ENCODE results near the gene TUBGCP3. TPM values are rescaled to one million over a fixed set of nuclear protein-coding genes. Genes with fewer than 3 reads are reported as not detected.

TUBGCP3 gene
- polyA plus RNA-seq, 1 experiment: 15.7 TPM

- TF ChIP-seq, protein P1, sequence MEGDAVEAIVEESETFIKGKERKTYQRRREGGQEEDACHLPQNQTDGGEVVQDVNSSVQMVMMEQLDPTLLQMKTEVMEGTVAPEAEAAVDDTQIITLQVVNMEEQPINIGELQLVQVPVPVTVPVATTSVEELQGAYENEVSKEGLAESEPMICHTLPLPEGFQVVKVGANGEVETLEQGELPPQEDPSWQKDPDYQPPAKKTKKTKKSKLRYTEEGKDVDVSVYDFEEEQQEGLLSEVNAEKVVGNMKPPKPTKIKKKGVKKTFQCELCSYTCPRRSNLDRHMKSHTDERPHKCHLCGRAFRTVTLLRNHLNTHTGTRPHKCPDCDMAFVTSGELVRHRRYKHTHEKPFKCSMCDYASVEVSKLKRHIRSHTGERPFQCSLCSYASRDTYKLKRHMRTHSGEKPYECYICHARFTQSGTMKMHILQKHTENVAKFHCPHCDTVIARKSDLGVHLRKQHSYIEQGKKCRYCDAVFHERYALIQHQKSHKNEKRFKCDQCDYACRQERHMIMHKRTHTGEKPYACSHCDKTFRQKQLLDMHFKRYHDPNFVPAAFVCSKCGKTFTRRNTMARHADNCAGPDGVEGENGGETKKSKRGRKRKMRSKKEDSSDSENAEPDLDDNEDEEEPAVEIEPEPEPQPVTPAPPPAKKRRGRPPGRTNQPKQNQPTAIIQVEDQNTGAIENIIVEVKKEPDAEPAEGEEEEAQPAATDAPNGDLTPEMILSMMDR (IDR thresholded peaks at IDR 0.05; ENCODE audit: insufficient read depth, low read depth, low read length): no peak
- Histone ChIP-seq H3K4me3 (ENCODE audit: low read depth, low read length) (no peak overlapping the region), H3K27me3 (ENCODE audit: control insufficient read depth, insufficient read depth, low read length) (no peaks in the 10 kb centered on the region; the same call in 1 of the 2 replicates), H3K36me3 (ENCODE audit: control insufficient read depth, insufficient read depth, low read length) (no peaks in the 10 kb centered on the region)
- DNase-seq (ENCODE audit: low read depth): no peak
- ChIA-PET POLR2A (no interaction called here), CTCF (interaction anchor here (0.6 to 3.0 kb wide), 9 partner anchors 9 to 972 kb away, joined by 3 to 20 read pairs (median 3); no protein-coding TSS in a partner anchor)
These were observed 143.2 kb downstream of the TUBGCP3 start for GRCh38 chr13:112444416-112445399.

DNA sequence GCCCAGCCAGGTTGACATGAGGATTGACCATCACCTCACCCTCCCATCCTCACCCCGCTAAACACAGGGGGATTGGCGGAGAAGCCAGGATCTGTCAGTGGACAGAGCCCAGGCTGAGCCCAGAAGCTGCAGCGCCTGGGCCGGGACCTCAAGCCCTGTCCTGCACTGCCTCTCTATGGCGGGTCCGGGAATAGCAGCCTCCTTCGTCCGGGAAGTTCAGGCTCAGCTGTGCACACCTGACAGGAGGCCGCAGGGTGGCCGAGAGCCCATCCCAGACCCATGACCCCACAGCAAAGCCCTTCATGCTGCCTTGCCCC, 144.0 kb downstream of the TUBGCP3 start:
- Histone ChIP-seq H3K27me3 (ENCODE audit: control insufficient read depth, insufficient read depth, low read length) (no peaks in the 10 kb centered on the region; the same call in 1 of the 2 replicates), H3K4me3 (ENCODE audit: low read depth, low read length) (no peak overlapping the region), H3K36me3 (ENCODE audit: control insufficient read depth, insufficient read depth, low read length) (no peaks in the 10 kb centered on the region)
- ChIA-PET POLR2A (no interaction called here), CTCF (interaction anchor here (0.6 to 3.0 kb wide), 16 partner anchors 9 to 1116 kb away, joined by 3 to 20 read pairs (median 3); no protein-coding TSS in a partner anchor)
- TF ChIP-seq, protein P1 (IDR thresholded peaks at IDR 0.05; ENCODE audit: insufficient read depth, low read depth, low read length): peak; percentile 86
- no peak for DNase-seq (ENCODE audit: low read depth)

DNA sequence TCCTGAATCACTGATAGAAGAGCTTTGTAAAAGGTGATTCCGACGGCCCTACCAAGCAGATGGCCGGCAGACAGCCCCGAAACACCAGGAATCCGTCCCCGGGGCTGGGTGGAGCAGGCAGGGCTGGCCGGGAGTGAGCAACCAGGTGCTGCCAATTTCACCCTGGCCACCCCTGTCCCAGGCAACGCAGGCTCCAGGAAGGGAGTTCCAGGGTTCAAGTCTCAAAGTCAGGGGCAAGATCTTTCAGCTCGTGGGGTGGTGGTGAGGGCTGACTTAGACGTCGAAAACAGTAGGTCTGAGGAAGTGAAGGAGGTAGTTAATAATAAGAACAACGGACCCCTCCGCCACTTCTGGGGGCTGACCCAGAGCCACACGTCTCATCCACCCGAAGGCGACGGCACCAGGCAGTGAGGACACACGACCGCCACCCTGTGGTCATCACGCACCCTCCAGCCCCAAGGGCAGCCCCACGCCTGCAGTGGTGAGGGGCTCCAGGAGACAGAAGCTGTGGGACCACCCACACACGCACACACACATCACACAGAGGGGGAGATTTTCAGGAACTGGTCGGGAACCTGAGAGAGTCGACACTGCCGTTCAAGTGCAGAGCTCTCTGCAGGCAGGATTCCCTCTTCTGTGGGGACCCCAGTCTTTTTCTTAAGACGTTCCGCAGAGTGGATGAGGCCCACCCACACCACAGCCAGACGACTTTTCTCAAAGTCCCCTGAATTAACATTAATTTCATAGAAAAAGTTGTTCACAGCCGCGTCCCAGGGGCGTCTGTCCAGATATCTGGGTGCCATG, 144.6 kb downstream of the TUBGCP3 start:
- H3K27me3 ChIP-seq (ENCODE audit: control insufficient read depth, insufficient read depth, low read length): no peaks in the 10 kb centered on the region; the same call in 1 of the 2 replicates
- CTCF ChIA-PET: interaction anchor here (0.5 to 3.0 kb wide), 17 partner anchors 11 to 1115 kb away, joined by 3 to 20 read pairs (median 3); no protein-coding TSS in a partner anchor

DNA sequence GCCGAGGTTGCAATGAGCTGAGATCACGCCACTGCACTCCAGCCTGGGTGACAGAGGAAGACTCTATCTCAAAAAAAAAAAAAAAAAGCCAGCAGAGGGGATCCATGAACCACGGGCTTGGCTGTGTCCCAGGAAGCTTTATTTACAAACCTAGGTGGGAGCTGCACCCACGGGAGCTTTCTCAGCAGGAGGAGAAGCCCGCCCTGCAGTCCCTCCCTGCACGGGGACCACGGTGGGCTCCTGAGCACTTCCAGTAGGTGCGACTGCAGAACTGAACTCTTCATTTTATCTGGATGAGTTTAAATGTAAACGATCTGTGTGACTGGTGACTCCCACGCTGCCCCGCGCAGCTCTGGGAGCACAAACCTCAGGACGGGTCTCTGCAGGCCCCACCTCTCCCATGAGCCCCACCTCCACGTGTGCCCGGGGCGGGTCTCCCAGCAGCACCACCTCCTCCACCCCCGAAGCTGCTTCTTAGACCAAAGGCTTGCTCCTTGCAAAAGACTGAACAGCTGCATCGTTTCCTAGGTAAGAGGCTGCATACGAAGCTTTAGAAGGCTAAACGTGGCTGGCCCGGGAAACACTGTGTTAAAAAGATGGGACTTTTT, 145.4 kb downstream of the TUBGCP3 start:
- Histone ChIP-seq H3K36me3 (ENCODE audit: control insufficient read depth, insufficient read depth, low read length) (no peaks in the 10 kb centered on the region), H3K27me3 (ENCODE audit: control insufficient read depth, insufficient read depth, low read length) (no peaks in the 10 kb centered on the region; the same call in 1 of the 2 replicates), H3K4me3 (ENCODE audit: low read depth, low read length) (no peak overlapping the region)
- ChIA-PET POLR2A (no interaction called here), CTCF (interaction anchor here (0.5 to 3.0 kb wide), 9 partner anchors 18 to 1883 kb away, joined by 3 to 20 read pairs (median 3); no protein-coding TSS in a partner anchor)
- no peak for DNase-seq (ENCODE audit: low read depth)
- TF ChIP-seq, protein P1 (IDR thresholded peaks at IDR 0.05; ENCODE audit: insufficient read depth, low read depth, low read length): no peak

More for the DNA sequence above, 144.6 kb downstream of the TUBGCP3 start:
- TF ChIP-seq, protein P1 (IDR thresholded peaks at IDR 0.05; ENCODE audit: insufficient read depth, low read depth, low read length): peak; percentile 46; the same call in 1 of the 2 replicates
- POLR2A ChIA-PET: no interaction called here
- no peak for DNase-seq (ENCODE audit: low read depth)
- Histone ChIP-seq H3K4me3 (ENCODE audit: low read depth, low read length) (no peak overlapping the region), H3K36me3 (ENCODE audit: control insufficient read depth, insufficient read depth, low read length) (no peaks in the 10 kb centered on the region)

All from BJ (cell line).